ENCODE results near the gene CYP2A6. TPM values are rescaled to one million over a fixed set of nuclear protein-coding genes. Genes with fewer than 3 reads are reported as not detected.
A peak's percentile ranks its signal among the peaks of the same experiment; 100 is the strongest.

The CYP2A6 gene
- total RNA-seq, 1 experiment from 2014 or later = 0.28 TPM

- Histone ChIP-seq H2BK15ac (ENCODE audit: low read depth, low read length) (no peak overlapping the region), H3K9ac (ENCODE audit: extremely low read depth, insufficient read length, low read length) (no peak overlapping the region), H3K14ac (ENCODE audit: insufficient read depth, low read length) (no peak overlapping the region; the same call in 1 of the 2 replicates), H3K27me3 (ENCODE audit: insufficient read depth, low read length) (no peaks in the 10 kb centered on the region), H2AFZ (ENCODE audit: low read length) (no peak overlapping the region), H4K8ac (replicated peaks; ENCODE audit: insufficient read length, low read depth, low read length) (no peak overlapping the region), H3K27ac (ENCODE audit: insufficient read length, low read depth, low read length) (no peak overlapping the region), H2BK12ac (ENCODE audit: insufficient read length, low read depth, low read length) (no peak overlapping the region), H3T11ph (ENCODE audit: low read length) (no peak overlapping the region), H4K5ac (ENCODE audit: insufficient read length, low read depth, low read length) (no peak overlapping the region), H3K9me3 (ENCODE audit: control insufficient read depth, low read depth, low read length) (no peaks in the 10 kb centered on the region), H2BK20ac (ENCODE audit: low read depth, low read length, poor library complexity, severe bottlenecking) (no peak overlapping the region), H3K56ac (ENCODE audit: insufficient read length, low read depth, low read length) (no peak overlapping the region), H3K79me1 (ENCODE audit: insufficient read depth, low read depth, low read length, poor library complexity, severe bottlenecking) (peaks cover 8% of the 10 kb centered on the region), H3K23me2 (ENCODE audit: insufficient read length, low read depth, low read length, poor library complexity, severe bottlenecking) (peaks cover 9% of the 10 kb centered on the region), H3K79me2 (ENCODE audit: insufficient read depth, low read length) (peaks cover 22% of the 10 kb centered on the region; the same call in 1 of the 2 replicates), H2AK5ac (ENCODE audit: insufficient read length, low read length) (no peak overlapping the region), H3K18ac (ENCODE audit: insufficient read length, low read depth, low read length) (no peak overlapping the region), H3K4me2 (ENCODE audit: insufficient read depth, insufficient read length, low read length) (peak overlapping the region; percentile 22), H4K91ac (ENCODE audit: insufficient read length, low read depth, low read length) (no peak overlapping the region), H2BK120ac (ENCODE audit: low read depth, low read length, poor library complexity, severe bottlenecking) (no peak overlapping the region), H2BK5ac (ENCODE audit: insufficient read length, low read length) (no peak overlapping the region), H3K4me1 (ENCODE audit: insufficient read depth, low read length) (peaks cover 10% of the 10 kb centered on the region), H3K23ac (ENCODE audit: insufficient read length, low read depth, low read length) (no peak overlapping the region), H3K4ac (ENCODE audit: low read depth, low read length) (no peak overlapping the region), H4K20me1 (ENCODE audit: control insufficient read depth, insufficient read depth, insufficient read length) (peaks cover 4% of the 10 kb centered on the region)
- TF ChIP-seq CTCF (conservative IDR thresholded peaks at IDR 0.05) = no peak
- Mint-ChIP-seq H3K27me3 (ENCODE audit: low read depth) (no peaks in the 10 kb centered on the region; the same call in none of the 2 replicates), H3K9me3 (no peaks in the 10 kb centered on the region; a peak in 2 of 5 replicates), H3K4me1 (peaks cover 57 to 70% of the 10 kb centered on the region in 2 experiments), H3K4me3 (peak overlapping the region; percentile 30 to 93), H3K27ac (peak overlapping the region; percentile 68 to 74 (median 72); a peak in 5 of 7 replicates), H3K36me3 (ENCODE audit: insufficient read depth in 1 of 3, low read depth in 3 of 3) (peaks cover 21 to 49% (median 46%) of the 10 kb centered on the region in 3 experiments; a peak in 6 of 7 replicates)
- DNase-seq = no peak
- WGBS (ENCODE audit: extremely low coverage, insufficient read length, low lambda C conversion rate) = no CpG with 5 or more reads among the region's 13 CpGs
These were observed 48.6 kb downstream of the CYP2A6 start for GRCh38 chr19:40801426-40802299.
